Measurements from ENCODE around the gene IFNA2.
"Not testable (repeated sequence)": the region's sequence is repeated elsewhere in the genome, so short reads cannot be mapped to it uniquely, and the experiment has no call there.

The IFNA2 gene

DNA sequence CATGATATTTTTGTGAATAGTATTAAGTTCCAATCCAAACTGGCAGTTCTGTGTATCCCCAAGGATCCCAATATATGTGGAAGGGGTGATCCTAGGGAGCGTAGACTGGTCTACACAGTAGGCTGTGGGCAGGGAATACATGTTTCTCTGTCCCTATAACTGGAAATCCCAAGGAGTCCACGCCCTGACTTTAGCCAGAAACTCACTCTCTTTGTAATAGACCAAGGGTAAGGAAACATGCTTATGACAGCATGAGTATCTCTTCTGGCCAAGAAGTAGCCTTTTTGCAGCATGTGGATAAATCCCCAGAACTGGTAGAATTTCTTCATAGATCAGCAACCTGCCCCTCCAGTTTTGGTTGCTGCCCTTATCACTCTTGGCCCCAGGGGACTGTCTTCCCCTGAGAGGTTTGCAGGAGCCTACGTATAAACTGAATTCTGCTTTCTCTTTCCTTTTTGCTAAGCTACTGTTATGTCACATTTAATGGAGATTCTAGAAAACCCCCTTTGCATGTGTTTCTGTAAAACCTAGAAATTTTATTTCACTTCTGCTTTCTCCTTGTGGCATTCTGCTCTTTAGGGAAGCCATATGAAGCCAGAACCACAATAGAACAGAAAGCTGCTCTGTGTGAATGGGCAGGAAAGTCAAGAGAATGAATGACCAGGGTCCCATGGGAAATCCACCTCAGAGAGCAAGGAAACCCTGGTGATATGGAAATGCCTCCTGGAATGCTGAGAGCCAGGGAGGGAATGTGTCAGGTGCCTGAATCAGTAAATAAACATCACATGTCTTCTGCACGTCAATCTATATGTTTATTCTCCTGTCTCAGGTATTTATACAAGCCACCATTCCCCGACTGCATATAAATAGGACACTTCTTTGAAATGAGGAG, 3.5 kb downstream of the IFNA2 start:
- DNase-seq, result no peak

DNA sequence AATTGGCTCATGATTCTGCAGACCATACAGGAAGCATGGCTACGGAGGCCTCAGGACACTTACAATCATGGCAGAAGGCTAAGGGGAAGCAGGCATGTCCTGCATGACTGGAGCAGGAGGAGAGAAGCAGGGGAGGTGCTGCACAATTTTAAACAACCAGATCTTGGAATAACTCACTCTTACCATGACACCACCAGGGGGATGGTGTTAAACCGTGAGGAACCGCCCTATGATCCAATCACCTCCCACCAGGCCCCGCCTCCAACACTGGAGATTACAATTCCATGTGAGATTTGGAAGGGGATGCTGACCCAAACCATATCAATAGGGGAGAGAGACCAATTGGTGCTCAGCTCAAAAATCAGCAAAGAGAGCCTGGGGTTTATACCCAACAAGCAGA, 13.7 kb downstream of the IFNA2 start:
- DNase-seq, result not testable (repeated sequence)

DNA sequence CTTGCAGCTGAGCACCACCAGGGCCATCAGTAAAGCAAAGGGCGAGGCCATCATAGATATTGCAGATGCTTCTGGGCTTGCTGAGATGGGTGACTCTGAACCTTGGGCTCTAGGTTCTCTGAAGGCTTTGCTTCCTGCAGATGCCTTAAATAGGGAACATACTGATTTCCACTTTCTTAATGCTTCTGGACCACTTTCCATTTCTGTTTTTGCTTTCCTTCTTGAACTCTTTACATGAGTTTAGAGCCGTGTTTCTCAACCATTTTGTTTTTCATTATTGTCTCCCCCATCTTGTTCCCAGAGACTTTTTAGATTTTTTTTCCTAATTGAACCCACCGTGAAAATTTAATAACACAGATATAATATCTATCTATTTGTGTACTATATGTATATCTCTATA, 17.2 kb downstream of the IFNA2 start, which contains the start of gene IFNA13:
TSS of gene IFNA13 (minus strand) at position 101 of the 400 bp plus-strand sequence. CDS start at position 54, 47 bp downstream.
- DNase-seq, result no peak

DNA sequence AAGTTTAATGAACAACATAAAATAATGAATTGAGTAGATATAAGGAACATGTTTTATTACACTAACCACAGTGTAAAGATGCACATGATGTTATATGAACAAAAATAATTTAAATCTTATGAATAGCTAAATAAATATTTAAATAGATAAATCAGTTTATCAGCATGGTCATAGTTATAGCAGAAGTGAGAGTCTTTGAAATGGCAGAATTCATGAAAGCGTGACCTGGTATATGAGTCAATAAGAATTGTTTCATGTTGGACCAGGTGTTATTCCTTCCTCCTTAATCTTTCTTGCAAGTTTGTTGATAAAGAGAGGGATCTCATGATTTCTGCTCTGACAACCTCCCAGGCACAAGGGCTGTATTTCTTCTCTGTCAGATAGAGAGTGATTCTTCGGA, 18.0 kb downstream of the IFNA2 start:
- DNase-seq, result not testable (repeated sequence)

DNA sequence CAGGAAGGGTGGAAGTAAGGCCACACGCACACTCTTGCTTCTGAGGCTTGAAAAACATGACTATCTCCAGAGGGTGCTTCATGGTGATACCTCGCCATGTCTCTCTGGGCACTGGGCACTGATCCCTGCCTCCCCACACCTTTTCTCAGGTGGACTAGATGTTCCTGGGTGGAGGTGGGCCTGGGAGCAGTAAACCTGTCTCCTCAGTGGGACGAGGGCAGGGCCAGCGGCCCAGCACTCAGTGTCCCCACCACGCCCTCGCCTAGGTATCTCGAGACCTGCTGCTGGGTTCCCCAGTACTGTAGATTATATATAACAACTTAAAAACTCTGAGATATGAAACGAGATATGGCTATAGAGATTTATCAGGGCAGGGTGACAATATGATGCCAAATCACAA, 22.9 kb downstream of the IFNA2 start:
- DNase-seq, result no peak

DNA sequence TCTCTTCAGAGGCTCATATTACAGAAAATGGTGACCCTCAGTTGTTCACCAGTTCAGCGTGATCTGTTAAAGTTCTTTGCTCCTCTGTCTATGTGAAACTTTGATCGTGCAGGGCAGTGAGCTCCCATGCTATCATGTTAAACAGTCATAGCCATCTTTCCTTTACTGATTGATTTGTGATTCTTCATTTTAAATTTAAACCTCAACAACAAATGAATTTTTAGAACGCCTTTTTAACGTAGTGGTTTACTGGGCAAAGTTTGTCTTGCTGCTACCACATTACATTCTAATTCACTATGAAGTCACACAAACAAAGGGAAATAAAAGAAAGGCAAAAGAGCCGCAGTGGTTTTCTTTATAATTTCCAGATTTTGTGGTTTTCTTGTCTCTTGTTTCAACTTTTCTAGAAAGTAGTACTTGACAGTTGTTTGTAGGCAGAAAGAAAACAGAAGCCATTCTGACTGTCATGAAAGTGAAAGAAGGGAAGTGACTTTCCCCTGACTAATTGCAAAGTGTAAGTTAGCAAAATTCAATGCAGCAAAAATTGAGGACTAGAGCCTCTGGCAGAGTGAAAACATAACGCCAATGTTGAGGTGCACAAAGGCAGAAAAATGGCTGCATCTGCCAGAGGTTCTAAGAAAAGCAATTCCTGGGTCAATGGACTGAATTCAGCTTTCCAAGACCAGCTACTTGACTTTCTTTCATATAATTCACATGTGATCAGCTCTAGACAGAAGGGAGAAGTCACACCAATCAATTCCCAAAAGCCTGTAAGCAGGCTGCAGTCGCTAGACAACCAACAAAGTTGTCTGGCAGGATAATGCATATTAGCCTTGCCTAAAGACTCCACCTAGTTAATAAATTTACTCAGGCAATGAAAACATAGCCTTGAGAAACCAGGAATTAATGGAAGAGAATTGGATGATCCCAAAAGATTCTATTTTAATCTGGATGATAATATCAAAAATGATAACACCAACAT, 27.4 kb downstream of the IFNA2 start:
- DNase-seq, result no peak

DNA sequence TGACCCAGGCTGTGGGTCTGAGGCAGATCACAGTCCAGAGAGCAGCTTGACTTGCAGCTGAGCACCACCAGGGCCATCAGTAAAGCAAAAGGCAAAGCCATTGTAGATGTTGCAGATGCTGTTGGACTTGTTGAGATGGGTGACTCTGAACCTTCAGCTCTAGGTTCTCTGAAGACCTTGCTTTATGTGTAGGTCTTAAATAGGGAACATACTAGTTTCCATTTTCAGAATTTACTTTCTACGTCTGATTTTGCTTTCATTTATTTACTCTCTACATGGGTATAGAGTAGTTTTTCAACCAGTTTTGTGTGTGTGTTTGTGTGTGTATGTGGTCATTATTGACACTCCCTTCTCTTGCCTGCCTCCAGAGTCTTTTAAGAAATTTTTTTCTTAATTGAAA, 34.4 kb downstream of the IFNA2 start, which contains the start of gene IFNA6:
TSS of gene IFNA6 (minus strand) at position 101 of the 400 bp plus-strand sequence. CDS start at position 101, 0 bp downstream.
- DNase-seq, result no peak

DNA sequence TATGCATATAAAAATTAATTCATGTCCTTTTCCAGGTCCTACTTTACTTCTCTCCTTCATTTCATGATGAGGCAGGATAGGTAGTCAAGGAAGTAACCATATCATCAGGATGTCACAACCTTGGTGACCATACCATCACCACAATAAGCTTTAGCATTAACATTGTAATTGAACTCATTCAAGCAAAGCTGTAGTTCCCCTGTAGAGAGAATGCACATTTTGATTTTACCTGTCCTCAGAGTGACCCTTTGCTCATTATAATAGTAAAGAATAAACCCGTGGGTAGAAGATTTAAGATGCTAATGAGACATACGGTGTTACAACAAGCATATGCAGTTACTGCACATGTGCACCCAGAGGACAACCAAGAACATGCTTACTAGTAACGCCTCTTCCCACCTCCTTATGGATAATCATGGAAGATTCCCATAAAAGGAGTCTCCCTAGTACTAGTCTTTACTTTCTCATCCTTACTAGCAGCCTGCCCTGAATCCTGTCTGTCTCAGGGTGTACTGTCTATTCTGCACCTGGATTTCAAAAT, 36.7 kb downstream of the IFNA2 start:
- no peak for DNase-seq

DNA sequence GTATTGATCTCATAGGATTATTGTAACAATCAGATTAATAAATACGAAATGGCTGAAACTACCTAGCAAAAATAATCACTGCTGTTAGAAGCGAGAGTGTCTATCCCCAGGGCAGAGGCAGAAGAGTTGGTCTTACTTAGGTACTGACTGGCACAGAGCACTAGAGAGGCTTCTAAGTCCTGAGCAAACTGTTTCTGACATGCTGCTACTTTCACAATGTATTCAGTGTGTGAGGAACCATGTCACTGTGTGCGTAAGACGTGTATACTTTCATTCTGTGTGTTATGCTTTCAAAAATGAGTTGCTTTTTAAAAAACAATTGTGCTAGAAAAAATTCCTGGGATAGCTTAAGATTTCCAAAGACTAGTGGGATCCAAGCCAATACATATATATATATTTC, 44.5 kb downstream of the IFNA2 start:
- DNase-seq, result no peak

DNA sequence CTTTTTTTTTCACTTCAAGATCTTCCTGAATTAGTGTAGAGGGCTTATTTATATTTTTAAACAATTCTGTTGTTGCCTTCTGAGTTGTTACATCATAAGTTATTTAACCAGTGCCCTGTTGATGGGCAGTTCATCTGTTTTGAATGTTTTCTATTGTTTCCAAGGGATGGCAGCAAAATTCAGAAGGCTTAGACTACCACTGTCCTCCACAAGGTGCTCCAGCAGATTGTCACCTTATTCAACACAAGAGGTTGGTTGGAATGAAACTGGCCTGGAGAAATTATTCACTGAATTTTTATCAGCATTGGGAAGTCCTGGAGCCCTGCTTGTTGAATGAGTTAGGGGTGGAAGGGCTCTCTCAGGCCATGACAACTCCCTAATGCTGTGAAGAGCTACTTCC, 48.7 kb downstream of the IFNA2 start:
- DNase-seq, result no peak

DNA sequence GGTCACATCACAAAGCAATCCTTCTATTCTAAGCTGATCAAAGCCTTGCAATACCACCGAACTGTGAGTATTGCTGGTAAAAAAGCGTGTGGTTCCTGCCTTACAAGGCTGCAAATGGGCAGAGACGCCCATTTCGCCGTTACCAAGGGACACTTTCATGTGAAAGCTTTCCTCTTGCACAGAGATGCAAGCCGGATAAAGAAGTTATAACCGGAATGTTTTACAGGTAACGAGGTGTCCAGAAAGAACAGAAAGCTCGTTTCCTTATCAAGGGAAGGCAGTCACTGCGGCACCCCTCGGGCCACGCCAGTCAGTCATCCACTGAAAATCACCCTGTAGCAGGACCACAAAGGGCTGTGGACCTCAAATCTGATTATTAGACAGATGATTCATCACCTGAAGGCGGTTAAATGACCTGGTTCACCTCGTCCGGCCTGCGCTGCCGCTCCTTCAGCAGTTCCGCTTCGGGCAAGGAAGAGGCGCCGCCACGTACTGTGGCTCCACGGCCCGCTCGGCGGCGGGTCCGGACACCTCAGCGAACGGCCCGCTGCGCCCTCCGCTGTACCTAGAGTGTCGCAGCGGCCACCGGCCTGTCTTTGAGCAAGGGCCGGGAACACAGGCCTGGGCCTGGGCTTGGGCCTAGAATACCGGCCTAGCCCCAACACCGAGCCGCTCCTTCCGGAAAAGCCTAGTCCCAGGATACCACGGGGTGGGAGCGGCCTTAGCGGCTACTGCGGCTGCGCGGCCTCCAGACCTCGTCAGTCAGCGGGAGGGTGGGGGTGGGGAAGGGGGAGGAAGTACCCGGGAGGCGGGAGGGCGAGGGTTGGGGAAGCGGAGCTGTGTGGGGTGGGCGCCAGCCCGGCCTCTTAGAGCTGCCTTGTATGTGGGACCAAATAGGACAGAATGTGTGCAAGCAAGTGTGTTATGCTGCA, 50.2 kb downstream of the IFNA2 start, which contains the start of gene KLHL9:
TSS of gene KLHL9 (minus strand) at position 704 of the 932 bp plus-strand sequence. CDS start at position 159, 545 bp downstream.
- peak; percentile 92 for DNase-seq
